ENCODE data around the gene BTF3L4. TPM values are rescaled to one million over a fixed set of nuclear protein-coding genes. Genes with fewer than 3 reads are reported as not detected.
"Not testable (repeated sequence)": the region's sequence is repeated elsewhere in the genome, so short reads cannot be mapped to it uniquely, and the experiment has no call there.

The BTF3L4 gene
- polyA plus RNA-seq, 1 experiment, result 86.6 TPM

DNA sequence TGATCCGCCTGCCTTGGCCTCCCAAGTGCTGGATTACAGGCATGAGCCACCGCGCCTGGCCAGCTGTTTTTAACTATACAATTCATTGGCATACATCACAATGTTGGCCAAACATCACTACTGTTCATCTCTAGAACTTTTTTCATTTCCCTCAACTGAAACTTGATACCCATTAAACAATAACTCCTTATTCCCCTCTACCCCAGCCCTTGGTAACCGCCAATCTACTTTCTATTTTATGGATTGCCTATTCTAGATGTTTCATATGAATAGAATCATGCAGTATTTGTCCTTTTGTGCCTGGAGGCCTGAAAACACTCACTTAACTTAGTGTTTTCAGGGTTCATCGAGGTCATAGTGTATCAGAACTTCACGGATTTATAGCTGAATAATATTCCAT is 16.2 kb downstream of the BTF3L4 start:
- ChIA-PET CTCF (interaction anchor here (0.7 kb wide), 1 partner anchor 292 kb away, joined by 12 read pairs; no protein-coding TSS in a partner anchor), POLR2A (interaction anchor here (0.7 kb wide), 1 partner anchor 17 kb away, joined by 3 read pairs; no protein-coding TSS in a partner anchor)
- TF ChIP-seq, protein P1, sequence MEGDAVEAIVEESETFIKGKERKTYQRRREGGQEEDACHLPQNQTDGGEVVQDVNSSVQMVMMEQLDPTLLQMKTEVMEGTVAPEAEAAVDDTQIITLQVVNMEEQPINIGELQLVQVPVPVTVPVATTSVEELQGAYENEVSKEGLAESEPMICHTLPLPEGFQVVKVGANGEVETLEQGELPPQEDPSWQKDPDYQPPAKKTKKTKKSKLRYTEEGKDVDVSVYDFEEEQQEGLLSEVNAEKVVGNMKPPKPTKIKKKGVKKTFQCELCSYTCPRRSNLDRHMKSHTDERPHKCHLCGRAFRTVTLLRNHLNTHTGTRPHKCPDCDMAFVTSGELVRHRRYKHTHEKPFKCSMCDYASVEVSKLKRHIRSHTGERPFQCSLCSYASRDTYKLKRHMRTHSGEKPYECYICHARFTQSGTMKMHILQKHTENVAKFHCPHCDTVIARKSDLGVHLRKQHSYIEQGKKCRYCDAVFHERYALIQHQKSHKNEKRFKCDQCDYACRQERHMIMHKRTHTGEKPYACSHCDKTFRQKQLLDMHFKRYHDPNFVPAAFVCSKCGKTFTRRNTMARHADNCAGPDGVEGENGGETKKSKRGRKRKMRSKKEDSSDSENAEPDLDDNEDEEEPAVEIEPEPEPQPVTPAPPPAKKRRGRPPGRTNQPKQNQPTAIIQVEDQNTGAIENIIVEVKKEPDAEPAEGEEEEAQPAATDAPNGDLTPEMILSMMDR (IDR thresholded peaks at IDR 0.05; ENCODE audit: low read depth, low read length), result no peak
- DNase-seq (ENCODE audit: low read depth, low spot score), result no peak
- H3K27ac ChIP-seq (ENCODE audit: low read depth, low read length), result no peak overlapping the region
- H3K4me3 ChIP-seq (ENCODE audit: low read depth, low read length), result no peak overlapping the region
- no peaks in the 10 kb centered on the region for H3K27me3 ChIP-seq (ENCODE audit: control insufficient read depth, insufficient read depth, low read length)
- H3K9me3 ChIP-seq (ENCODE audit: control insufficient read depth, insufficient read depth, low read length), result no peaks in the 10 kb centered on the region

DNA sequence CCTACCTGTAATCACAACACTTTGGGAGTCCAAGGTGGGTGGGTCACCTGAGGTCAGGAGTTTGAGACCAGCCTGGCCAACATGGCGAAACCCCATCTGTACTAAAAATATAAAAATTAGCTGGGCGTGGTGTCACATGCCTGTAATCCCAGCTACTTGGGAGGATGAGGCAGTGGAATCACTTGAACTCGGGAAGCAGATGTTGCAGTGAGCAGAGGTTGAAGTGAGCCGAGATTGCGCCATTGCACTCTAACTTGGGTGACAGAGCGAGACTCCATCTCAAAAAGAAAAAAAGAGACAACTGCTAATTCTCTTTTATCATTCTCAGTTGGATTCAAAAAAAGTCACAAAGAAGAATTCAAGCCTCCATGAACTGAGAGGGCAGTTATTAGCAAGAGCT is 21.2 kb downstream of the BTF3L4 start:
- H3K27me3 ChIP-seq (ENCODE audit: control insufficient read depth, insufficient read depth, low read length); POLR2A ChIA-PET; H3K4me3 ChIP-seq (ENCODE audit: low read depth, low read length); H3K27ac ChIP-seq (ENCODE audit: low read depth, low read length); DNase-seq (ENCODE audit: low read depth, low spot score); H3K9me3 ChIP-seq (ENCODE audit: control insufficient read depth, insufficient read depth, low read length): not testable (repeated sequence)
- CTCF ChIA-PET, result interaction anchor here (1.1 kb wide), 1 partner anchor 219 kb away, joined by 3 read pairs; no protein-coding TSS in a partner anchor

DNA sequence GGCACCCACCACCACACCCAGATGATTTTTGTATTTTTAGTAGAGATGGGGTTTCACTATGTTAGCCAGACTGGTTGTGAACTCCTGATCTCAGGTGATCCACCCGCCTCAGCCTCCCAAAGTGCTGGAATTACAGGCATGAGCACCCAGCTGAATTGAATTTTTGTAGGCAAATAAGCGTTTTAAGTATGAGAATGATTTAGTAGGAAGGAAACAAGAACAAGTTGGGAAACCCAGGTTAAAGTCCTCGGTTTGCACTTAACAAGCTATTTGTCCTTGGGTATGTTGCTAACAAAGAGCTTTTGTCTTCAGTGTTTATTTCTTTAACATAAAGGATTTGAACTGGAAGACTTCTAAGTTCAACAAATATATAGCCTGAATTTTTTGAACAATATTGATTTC is 23.9 kb downstream of the BTF3L4 start:
- Histone ChIP-seq H3K27ac (ENCODE audit: low read depth, low read length) (no peak overlapping the region), H3K27me3 (ENCODE audit: control insufficient read depth, insufficient read depth, low read length) (no peaks in the 10 kb centered on the region), H3K9me3 (ENCODE audit: control insufficient read depth, insufficient read depth, low read length) (no peaks in the 10 kb centered on the region), H3K4me3 (ENCODE audit: low read depth, low read length) (no peak overlapping the region)
- TF ChIP-seq, protein P1 (IDR thresholded peaks at IDR 0.05; ENCODE audit: low read depth, low read length), result no peak
- CTCF ChIA-PET, result no interaction called here
- POLR2A ChIA-PET, result no interaction called here
- DNase-seq (ENCODE audit: low read depth, low spot score), result no peak

DNA sequence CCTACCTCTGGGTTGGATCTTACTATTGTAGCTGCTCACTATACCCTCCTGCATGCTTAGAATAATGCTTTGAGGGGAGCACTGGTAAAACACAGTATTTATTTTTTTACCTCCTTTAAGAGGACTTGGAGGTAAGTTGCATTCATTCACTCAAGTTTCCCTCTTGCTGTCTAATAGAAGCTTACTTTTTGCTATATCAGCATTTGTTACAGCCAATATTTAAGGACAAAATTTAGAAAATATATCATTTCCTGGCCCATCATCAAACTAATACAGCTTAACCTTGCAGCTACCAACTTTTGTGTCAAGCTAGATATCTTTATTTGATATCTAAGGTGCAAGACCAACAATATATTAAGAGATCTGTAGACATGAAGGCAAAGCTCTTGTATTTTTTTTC is 31.8 kb downstream of the BTF3L4 start:
- H3K4me3 ChIP-seq (ENCODE audit: low read depth, low read length); H3K27ac ChIP-seq (ENCODE audit: low read depth, low read length); POLR2A ChIA-PET; H3K9me3 ChIP-seq (ENCODE audit: control insufficient read depth, insufficient read depth, low read length); H3K27me3 ChIP-seq (ENCODE audit: control insufficient read depth, insufficient read depth, low read length); DNase-seq (ENCODE audit: low read depth, low spot score): not testable (repeated sequence)
- CTCF ChIA-PET, result interaction anchor here (1.0 kb wide), 1 partner anchor 39 kb away, joined by 3 read pairs; no protein-coding TSS in a partner anchor

DNA sequence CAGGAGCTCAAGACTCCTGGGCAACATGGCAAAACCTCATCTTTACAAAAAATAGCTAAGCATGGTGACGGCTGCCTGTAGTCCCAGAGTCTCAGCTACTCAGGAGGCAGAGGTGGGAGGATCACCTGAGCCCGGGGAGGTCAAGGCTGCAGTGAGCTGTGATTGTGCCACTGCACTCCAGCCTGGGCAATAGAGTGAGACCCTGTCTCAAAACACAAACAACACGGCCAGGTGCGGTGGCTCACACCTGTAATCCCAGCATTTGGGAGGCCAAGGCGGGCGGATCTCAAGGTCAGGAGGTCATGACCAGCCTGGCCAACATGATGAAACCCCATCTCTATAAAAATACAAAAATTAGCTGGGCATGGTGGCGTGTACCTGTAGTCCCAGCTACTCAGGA is 38.2 kb downstream of the BTF3L4 start:
- not testable (repeated sequence) for H3K9me3 ChIP-seq (ENCODE audit: control insufficient read depth, insufficient read depth, low read length); H3K27ac ChIP-seq (ENCODE audit: low read depth, low read length); H3K4me3 ChIP-seq (ENCODE audit: low read depth, low read length); H3K27me3 ChIP-seq (ENCODE audit: control insufficient read depth, insufficient read depth, low read length); DNase-seq (ENCODE audit: low read depth, low spot score)
- ChIA-PET POLR2A (interaction anchor here (1.9 kb wide), 1 partner anchor 39 kb away, joined by 6 read pairs; the partner anchor contains the start of genes BTF3L4 and TXNDC12), CTCF (interaction anchor here (1.5 kb wide), 1 partner anchor 202 kb away, joined by 5 read pairs; no protein-coding TSS in a partner anchor)

DNA sequence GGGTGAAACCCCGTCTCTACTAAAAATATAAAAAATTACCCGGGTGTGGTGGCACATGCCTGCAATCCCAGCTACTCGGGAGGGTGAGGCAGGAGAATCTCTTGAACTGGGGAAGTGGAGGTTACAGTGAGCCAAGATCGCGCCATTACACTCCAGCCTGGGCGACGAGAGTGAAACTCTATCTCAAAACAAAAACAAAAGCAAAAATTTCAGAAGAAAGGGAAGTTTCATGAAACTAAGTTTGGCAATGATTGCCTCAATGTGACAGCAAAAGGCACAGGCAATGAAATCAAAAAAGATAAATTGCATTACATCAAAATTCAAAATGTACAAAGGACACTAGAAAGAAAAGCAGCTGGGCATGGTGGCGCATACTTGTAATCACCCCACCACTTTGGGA is 40.1 kb downstream of the BTF3L4 start:
- no peak for DNase-seq (ENCODE audit: low read depth, low spot score)
- ChIA-PET CTCF (no interaction called here), POLR2A (no interaction called here)
- H3K4me3 ChIP-seq (ENCODE audit: low read depth, low read length), result no peak overlapping the region
- H3K27me3 ChIP-seq (ENCODE audit: control insufficient read depth, insufficient read depth, low read length), result peaks cover 3% of the 10 kb centered on the region
- peaks cover 2% of the 10 kb centered on the region; the same call in 1 of the 2 replicates for H3K9me3 ChIP-seq (ENCODE audit: control insufficient read depth, insufficient read depth, low read length)
- no peak overlapping the region for H3K27ac ChIP-seq (ENCODE audit: low read depth, low read length)
- TF ChIP-seq, protein P1 (IDR thresholded peaks at IDR 0.05; ENCODE audit: low read depth, low read length), result no peak

Measured in AG04450 (cell line).